ENCODE results near the gene ENPEP. TPM values are rescaled to one million over a fixed set of nuclear protein-coding genes. Genes with fewer than 3 reads are reported as not detected.

ENPEP gene
- total RNA-seq, 1 donor from 2014 or later = 4.6 TPM

DNA sequence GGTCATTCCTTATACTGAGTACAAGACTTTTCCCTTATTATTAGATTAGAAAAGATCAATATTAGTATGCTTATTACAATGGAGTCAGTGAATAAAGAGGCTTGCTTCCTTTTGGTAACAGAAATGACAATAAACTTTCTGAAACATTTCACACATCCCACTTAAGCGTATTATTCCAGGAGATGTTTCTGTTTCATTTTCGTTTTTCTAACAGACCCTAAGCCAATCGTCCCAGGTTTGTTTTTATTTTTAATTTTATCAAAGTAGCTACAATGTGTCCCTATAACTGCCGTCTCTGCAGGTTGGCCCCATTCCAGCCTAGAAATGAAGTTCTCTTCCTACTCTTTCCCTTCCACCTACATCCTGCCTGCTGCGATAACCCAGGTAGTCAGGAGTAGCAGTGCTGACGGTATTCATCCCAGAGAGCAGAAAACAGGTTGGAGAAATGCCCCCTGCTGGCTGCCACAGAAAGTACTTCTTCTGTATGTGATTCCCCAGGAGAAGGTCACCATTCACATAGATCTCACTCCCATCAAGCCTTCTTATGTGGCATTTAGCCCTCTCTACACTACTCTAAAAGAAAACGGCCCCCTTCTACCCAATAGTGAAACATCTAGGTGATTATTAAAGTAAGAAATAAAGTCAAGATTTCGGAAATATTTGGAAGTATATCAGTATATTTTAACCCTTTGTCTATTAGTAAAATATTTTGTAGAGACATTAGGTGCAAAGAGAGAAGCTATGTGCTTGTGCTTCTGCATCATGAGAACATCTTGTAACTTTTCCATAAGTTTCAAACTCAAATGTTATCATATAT is 40.4 kb downstream of the ENPEP start:
- TF ChIP-seq, protein P1, sequence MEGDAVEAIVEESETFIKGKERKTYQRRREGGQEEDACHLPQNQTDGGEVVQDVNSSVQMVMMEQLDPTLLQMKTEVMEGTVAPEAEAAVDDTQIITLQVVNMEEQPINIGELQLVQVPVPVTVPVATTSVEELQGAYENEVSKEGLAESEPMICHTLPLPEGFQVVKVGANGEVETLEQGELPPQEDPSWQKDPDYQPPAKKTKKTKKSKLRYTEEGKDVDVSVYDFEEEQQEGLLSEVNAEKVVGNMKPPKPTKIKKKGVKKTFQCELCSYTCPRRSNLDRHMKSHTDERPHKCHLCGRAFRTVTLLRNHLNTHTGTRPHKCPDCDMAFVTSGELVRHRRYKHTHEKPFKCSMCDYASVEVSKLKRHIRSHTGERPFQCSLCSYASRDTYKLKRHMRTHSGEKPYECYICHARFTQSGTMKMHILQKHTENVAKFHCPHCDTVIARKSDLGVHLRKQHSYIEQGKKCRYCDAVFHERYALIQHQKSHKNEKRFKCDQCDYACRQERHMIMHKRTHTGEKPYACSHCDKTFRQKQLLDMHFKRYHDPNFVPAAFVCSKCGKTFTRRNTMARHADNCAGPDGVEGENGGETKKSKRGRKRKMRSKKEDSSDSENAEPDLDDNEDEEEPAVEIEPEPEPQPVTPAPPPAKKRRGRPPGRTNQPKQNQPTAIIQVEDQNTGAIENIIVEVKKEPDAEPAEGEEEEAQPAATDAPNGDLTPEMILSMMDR (IDR thresholded peaks at IDR 0.05; ENCODE audit: insufficient read depth, low read length, poor library complexity, severe bottlenecking) = peak; percentile 81
- H3K27me3 ChIP-seq (ENCODE audit: control insufficient read depth, insufficient read depth, low read length) = no peaks in the 10 kb centered on the region
- H3K36me3 ChIP-seq (ENCODE audit: control insufficient read depth, insufficient read depth, low read length) = no peaks in the 10 kb centered on the region
- peak overlapping the region; percentile 37 for H3K4me3 ChIP-seq (ENCODE audit: low read depth, low read length)
- no peak for DNase-seq (ENCODE audit: low read depth)

DNA sequence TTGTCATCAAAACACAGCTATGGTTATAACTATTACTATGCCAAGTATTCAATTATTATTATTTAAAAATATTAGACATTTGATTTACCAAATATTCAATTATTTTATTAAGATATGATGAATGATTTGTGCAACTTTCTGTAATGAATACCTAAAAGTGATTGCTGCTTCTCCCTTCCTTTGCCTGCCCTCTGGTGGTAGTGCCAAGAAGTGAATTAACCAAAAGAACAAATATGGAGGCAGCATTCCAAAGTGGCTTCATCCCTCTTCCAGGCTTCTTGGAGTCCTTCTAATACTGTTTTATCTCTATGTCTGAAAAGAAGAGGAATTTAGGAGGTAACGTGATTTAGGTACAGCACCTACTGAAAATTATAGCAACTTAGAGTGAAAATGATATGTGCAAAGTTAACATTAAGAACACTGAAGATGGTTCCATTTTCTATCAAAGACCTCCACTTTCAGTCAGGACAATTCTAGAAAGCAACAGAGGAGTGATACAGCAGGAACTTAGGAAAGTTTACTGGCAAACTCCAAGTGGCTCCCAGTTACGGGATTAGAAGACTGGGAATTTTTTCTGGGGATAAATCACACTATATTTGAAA is 43.0 kb downstream of the ENPEP start:
- no peaks in the 10 kb centered on the region for H3K27me3 ChIP-seq (ENCODE audit: control insufficient read depth, insufficient read depth, low read length)
- H3K36me3 ChIP-seq (ENCODE audit: control insufficient read depth, insufficient read depth, low read length) = no peaks in the 10 kb centered on the region
- TF ChIP-seq, protein P1 (IDR thresholded peaks at IDR 0.05; ENCODE audit: insufficient read depth, low read length, poor library complexity, severe bottlenecking) = peak; percentile 67
- H3K4me3 ChIP-seq (ENCODE audit: low read depth, low read length) = no peak overlapping the region
- no peak for DNase-seq (ENCODE audit: low read depth)

DNA sequence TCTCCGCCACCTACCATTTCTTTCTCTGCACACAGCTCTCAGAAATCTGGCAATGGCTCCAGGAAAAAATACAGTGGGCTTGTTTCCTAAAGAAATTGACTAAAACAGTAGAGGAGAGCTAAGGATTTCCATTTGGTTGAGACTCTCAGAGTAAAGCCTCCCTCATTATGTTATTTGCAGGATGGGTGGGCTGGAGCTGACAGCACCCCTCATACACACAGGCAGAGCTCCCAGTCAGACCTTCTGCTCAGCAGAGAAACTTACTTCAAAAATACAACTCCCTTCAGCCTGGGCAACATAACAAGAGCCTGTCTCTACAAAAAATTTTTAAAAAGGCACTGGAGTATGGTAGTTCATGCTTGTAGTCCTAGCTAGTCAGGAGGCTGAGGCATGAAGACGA is 44.9 kb downstream of the ENPEP start:
- Histone ChIP-seq H3K27me3 (ENCODE audit: control insufficient read depth, insufficient read depth, low read length) (no peaks in the 10 kb centered on the region), H3K4me3 (ENCODE audit: low read depth, low read length) (no peak overlapping the region), H3K36me3 (ENCODE audit: control insufficient read depth, insufficient read depth, low read length) (no peaks in the 10 kb centered on the region)
- TF ChIP-seq, protein P1 (IDR thresholded peaks at IDR 0.05; ENCODE audit: insufficient read depth, low read length, poor library complexity, severe bottlenecking) = no peak
- DNase-seq (ENCODE audit: low read depth) = no peak

DNA sequence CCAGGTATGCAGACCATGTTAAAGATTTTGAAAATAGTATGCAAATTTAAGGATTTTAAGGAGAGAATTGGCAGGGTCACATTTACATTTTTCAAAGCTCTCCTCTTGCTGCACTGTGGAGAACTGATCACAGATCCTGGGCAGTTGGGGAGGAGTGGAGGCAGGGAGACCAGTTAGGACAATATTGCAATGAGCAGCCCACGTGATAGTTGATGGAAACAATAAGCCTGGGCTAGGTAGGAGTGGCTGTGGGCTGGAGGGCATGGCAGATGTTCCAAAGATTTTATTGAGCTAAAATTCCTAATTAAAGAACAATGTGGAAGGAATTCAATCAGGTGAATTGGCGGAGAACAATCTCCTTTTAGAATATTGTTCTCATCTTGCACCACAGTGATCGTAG is 50.6 kb downstream of the ENPEP start:
- TF ChIP-seq, protein P1 (IDR thresholded peaks at IDR 0.05; ENCODE audit: insufficient read depth, low read length, poor library complexity, severe bottlenecking) = no peak
- H3K4me3 ChIP-seq (ENCODE audit: low read depth, low read length) = no peak overlapping the region
- H3K27me3 ChIP-seq (ENCODE audit: control insufficient read depth, insufficient read depth, low read length) = no peaks in the 10 kb centered on the region
- no peak for DNase-seq (ENCODE audit: low read depth)
- no peaks in the 10 kb centered on the region for H3K36me3 ChIP-seq (ENCODE audit: control insufficient read depth, insufficient read depth, low read length)

DNA sequence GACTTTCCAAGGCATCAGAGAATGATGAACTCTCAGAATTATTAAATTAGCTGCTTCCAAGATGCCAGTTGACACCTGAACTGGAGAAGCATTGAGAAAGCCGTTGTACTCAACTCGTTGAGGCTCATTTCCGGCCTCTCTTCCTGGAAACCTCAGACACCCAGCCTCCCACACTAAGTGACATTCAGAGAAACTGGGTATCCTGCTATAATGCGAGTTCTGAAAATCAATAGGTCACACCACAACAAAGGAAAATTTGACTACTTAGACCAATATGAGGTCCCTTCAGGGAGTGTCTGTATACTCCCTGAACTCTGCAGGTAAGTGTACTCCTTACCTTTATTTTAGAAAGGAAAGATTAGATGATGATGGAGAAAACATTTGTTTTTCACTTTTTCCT is 51.2 kb downstream of the ENPEP start:
- TF ChIP-seq, protein P1 (IDR thresholded peaks at IDR 0.05; ENCODE audit: insufficient read depth, low read length, poor library complexity, severe bottlenecking) = no peak
- H3K4me3 ChIP-seq (ENCODE audit: low read depth, low read length) = no peak overlapping the region
- no peak for DNase-seq (ENCODE audit: low read depth)
- H3K36me3 ChIP-seq (ENCODE audit: control insufficient read depth, insufficient read depth, low read length) = no peaks in the 10 kb centered on the region
- no peaks in the 10 kb centered on the region for H3K27me3 ChIP-seq (ENCODE audit: control insufficient read depth, insufficient read depth, low read length)
